C4-2B (cell line): ENCODE measurements around the gene PIGQ.

Experiments
- H3K27ac ChIP-seq: fragments of 450-650 bp; 2 replicates; pipeline ENCODE4 v1.5.1; 2017
- CTCF ChIP-seq: fragments of 450-650 bp; conservative IDR thresholded peaks from 2 replicates; pipeline ENCODE4 v1.5.1; 2017; ENCODE audit warnings: mild to moderate bottlenecking
- ZFX ChIP-seq: fragments of 450-650 bp; IDR thresholded peaks from 2 replicates; pipeline ENCODE4 v1.6.1; 2017

Gene PIGQ

GRCh38 chr16:559411-560203 lies 10.2 kb upstream of the PIGQ start:
- no peak overlapping the region for H3K27ac ChIP-seq
- TF ChIP-seq ZFX, result no peak
- TF ChIP-seq CTCF, result no peak

GRCh38 chr16:560204-560700 lies 9.5 kb upstream of the PIGQ start, which contains the start of gene PRR35:
PRR35 (plus strand) TSS chr16:560394; CDS start chr16:563295, 2,901 bp downstream.
- no peak within 1 kb of the TSS for H3K27ac ChIP-seq
- TF ChIP-seq ZFX (no peak), CTCF (no peak)

- no peak for TF ChIP-seq CTCF
- no peak for TF ChIP-seq ZFX
- no peak overlapping the region for H3K27ac ChIP-seq
Observed at GRCh38 chr16:560701-561412, 8.9 kb upstream of the PIGQ start.

- no peak overlapping the region for H3K27ac ChIP-seq
- TF ChIP-seq CTCF, result no peak
Observed at GRCh38 chr16:561413-561794, 8.4 kb upstream of the PIGQ start.

GRCh38 chr16:561957-562938 lies 7.5 kb upstream of the PIGQ start:
- TF ChIP-seq CTCF, result no peak
- TF ChIP-seq ZFX, result no peak
- H3K27ac ChIP-seq, result no peak overlapping the region

- TF ChIP-seq ZFX (no peak), CTCF (no peak)
Observed at GRCh38 chr16:563072-563644, 6.6 kb upstream of the PIGQ start.

More at GRCh38 chr16:563072-563644, 6.6 kb upstream of the PIGQ start:
- H3K27ac ChIP-seq, result no peak overlapping the region
